SK-N-SH (cell line): ENCODE data around the gene MYO10.

Source experiments
- EP300 ChIP-seq, 2 experiments: IDR thresholded peaks; 2 replicates each; pipeline versions ENCODE4 v1.4.0 to v1.6.1; 2012; ENCODE audit warnings: borderline replicate concordance in 1 of 2, low read depth in 1 of 2, low read length in 1 of 2
- FOXM1 ChIP-seq: IDR thresholded peaks from 2 replicates; pipeline ENCODE4 v1.4.0; 2012; ENCODE audit warnings: low read depth, mild to moderate bottlenecking
- GABPA ChIP-seq: IDR thresholded peaks from 2 replicates; pipeline ENCODE4 v1.4.0; 2012; ENCODE audit warnings: low read depth, mild to moderate bottlenecking
- MXI1 ChIP-seq: IDR thresholded peaks from 2 replicates; pipeline ENCODE4 v1.6.1; 2012; ENCODE audit warnings: mild to moderate bottlenecking, low read depth, low read length, improper control_type of control experiment
- NRF1 ChIP-seq: IDR thresholded peaks from 2 replicates; pipeline ENCODE4 v1.6.1; 2012; ENCODE audit warnings: low read depth, mild to moderate bottlenecking, low read length
- POLR2AphosphoS5 ChIP-seq: IDR thresholded peaks from 2 replicates; pipeline ENCODE4 v1.6.1; 2012; ENCODE audit warnings: low read depth, low read length
- SMC3 ChIP-seq: IDR thresholded peaks from 2 replicates; pipeline ENCODE4 v1.6.1; 2012; ENCODE audit warnings: low read depth, low read length, improper control_type of control experiment
- TAF1 ChIP-seq: IDR thresholded peaks from 2 replicates; pipeline ENCODE4 v1.6.1; 2012; ENCODE audit warnings: low read depth, mild to moderate bottlenecking, low read length, moderate library complexity, borderline replicate concordance
- USF2 ChIP-seq: fragments of 150-350 bp; IDR thresholded peaks from 2 replicates; pipeline ENCODE4 v1.6.1; 2017; ENCODE audit warnings: antibody characterized with exemption, low read length, low read depth, borderline replicate concordance
- TF ChIP-seq, protein P1 (sequence below): fragments of 200-600 bp; sonication (generic); IDR thresholded peaks from 2 replicates; pipeline ENCODE4 v1.6.1; 2017; ENCODE audit warnings: antibody characterized with exemption, mild to moderate bottlenecking, moderate library complexity
- TF ChIP-seq, protein P2 (sequence below): IDR thresholded peaks from 2 replicates; pipeline ENCODE4 v1.4.0; 2012; ENCODE audit warnings: low read depth

DNA sequence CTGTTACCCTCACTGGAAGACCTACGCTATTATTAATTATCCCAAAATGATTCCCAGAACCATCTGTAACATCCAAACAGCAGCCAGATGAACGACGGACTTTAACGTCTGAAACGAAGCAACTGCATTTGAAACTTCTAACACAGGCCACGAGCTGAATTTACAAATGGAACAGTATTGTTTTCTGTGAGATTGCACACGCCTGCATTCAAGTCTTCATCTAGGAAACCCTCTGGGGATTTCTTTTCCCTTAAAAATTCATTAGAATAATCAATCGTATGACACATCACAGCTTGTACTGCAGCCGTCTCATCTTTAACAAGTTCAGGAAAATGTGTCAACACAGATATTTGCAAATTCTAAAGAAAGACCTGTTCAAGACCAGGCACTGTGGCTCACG is 80.2 kb downstream of the MYO10 start:
- TF ChIP-seq, protein P1, sequence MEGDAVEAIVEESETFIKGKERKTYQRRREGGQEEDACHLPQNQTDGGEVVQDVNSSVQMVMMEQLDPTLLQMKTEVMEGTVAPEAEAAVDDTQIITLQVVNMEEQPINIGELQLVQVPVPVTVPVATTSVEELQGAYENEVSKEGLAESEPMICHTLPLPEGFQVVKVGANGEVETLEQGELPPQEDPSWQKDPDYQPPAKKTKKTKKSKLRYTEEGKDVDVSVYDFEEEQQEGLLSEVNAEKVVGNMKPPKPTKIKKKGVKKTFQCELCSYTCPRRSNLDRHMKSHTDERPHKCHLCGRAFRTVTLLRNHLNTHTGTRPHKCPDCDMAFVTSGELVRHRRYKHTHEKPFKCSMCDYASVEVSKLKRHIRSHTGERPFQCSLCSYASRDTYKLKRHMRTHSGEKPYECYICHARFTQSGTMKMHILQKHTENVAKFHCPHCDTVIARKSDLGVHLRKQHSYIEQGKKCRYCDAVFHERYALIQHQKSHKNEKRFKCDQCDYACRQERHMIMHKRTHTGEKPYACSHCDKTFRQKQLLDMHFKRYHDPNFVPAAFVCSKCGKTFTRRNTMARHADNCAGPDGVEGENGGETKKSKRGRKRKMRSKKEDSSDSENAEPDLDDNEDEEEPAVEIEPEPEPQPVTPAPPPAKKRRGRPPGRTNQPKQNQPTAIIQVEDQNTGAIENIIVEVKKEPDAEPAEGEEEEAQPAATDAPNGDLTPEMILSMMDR: no peak
- TF ChIP-seq TAF1: no peak
- TF ChIP-seq USF2: no peak
- no peak for TF ChIP-seq GABPA
- no peak for TF ChIP-seq NRF1
- TF ChIP-seq, protein P2, sequence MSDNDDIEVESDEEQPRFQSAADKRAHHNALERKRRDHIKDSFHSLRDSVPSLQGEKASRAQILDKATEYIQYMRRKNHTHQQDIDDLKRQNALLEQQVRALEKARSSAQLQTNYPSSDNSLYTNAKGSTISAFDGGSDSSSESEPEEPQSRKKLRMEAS: no peak
- no peak for TF ChIP-seq POLR2AphosphoS5
- no peak for TF ChIP-seq SMC3
- no peak for TF ChIP-seq EP300 (IDR thresholded peaks at IDR 0.05; ENCODE audit: borderline replicate concordance in 1 of 2, low read depth in 1 of 2, low read length in 1 of 2)
- no peak for TF ChIP-seq FOXM1
- TF ChIP-seq MXI1: no peak
